T-helper 17 cell (primary cell): ENCODE measurements around the gene ANKRD13D. TPM values are rescaled to one million over a fixed set of nuclear protein-coding genes. Genes with fewer than 3 reads are reported as not detected.
A peak's percentile ranks its signal among the peaks of the same experiment; 100 is the strongest.

Experiments used
- ATAC-seq: fragments of 150-1000 bp; cut with Tn5 transposase; 2 replicates; pipeline ENCODE4 v1.10.0; 2021; ENCODE audit warnings: mild to moderate bottlenecking, moderate library complexity
- DNase-seq, 3 donors: peaks; one replicate each; pipeline versions ENCODE4 v3.0.0 to v3.0.0-alpha.2; 2020 to 2021
- H3K9me3 ChIP-seq: one replicate; pipeline ENCODE4 v1.7.0; 2013; ENCODE audit warnings: low read length, mild to moderate bottlenecking; ENCODE audit not compliant: control insufficient read depth, poor library complexity, severe bottlenecking
- H3K27ac Mint-ChIP-seq: one replicate; pipeline ENCODE4 v1.8.0; 2022; ENCODE audit warnings: mild to moderate bottlenecking, moderate library complexity, mixed read lengths
- H3K27me3 Mint-ChIP-seq: one replicate; pipeline ENCODE4 v1.8.0; 2022; ENCODE audit warnings: mixed read lengths
- H3K36me3 Mint-ChIP-seq: one replicate; pipeline ENCODE4 v1.8.0; 2022; ENCODE audit warnings: low read depth, mixed read lengths
- H3K4me1 Mint-ChIP-seq: one replicate; pipeline ENCODE4 v1.8.0; 2022; ENCODE audit warnings: mild to moderate bottlenecking, mixed read lengths
- H3K4me3 Mint-ChIP-seq: one replicate; pipeline ENCODE4 v1.8.0; 2022; ENCODE audit warnings: mild to moderate bottlenecking, moderate library complexity, mixed read lengths
- total RNA-seq, 4 donors: library from RNA in 2 of 4; stranded (reverse) in 2 of 4; gene quantifications; one replicate each; pipeline ENCODE4 v1.2.3 and lab custom pipeline; 2022 to 2026

Gene ANKRD13D
- total RNA-seq, 2 donors from 2014 or later: 174 to 220 TPM

DNA sequence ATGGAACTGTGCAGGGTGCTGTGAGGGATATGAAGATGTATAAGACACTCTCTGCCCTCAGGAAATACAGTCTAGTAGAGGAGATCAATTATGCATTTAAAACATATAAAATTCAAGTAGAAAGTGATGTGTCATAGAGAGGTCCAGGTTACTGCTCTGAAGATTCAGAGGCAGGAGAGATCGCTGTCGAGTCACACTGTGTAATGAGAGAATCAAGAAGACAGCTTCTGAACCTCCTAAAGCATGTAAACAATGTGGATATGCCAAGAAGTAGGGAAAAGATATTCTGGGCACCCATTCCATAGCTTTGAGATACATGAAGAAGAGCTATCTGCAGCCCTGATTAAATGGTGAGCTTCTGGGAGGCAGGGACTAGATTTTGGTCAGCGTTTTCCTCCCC lies 30.9 kb downstream of the ANKRD13D start:
- no peaks in the 10 kb centered on the region for H3K9me3 ChIP-seq
- Mint-ChIP-seq H3K27me3 (no peaks in the 10 kb centered on the region), H3K27ac (no peak overlapping the region), H3K4me1 (peaks cover 17% of the 10 kb centered on the region), H3K4me3 (no peak overlapping the region), H3K36me3 (peaks cover 6% of the 10 kb centered on the region)
- ATAC-seq (no peak), DNase-seq (no peak)

DNA sequence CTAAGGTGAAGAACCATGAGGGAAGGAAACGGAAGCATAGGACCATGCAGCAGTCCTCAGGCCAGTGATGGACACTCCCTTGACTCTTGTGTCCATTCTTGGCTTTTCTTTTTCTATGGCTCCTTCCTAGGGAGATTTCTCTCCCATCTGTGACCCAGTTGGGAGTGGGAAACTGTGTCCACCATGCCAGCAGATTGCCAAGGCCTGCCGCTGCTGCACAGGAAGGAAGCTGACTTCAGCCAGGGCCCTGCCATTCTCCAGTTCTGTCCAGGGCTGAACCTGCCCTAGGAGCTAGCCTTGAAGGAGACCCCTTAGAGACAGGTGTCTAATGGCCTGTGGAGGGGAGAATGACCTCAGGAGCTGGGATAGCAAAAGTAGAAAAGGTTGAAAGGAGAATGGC lies 31.6 kb downstream of the ANKRD13D start:
- ATAC-seq (no peak), DNase-seq (no peak)
- H3K4me1 Mint-ChIP-seq: peaks cover 17% of the 10 kb centered on the region
- H3K27ac Mint-ChIP-seq: no peak overlapping the region
- no peaks in the 10 kb centered on the region for H3K9me3 ChIP-seq
- H3K4me3 Mint-ChIP-seq: no peak overlapping the region
- H3K27me3 Mint-ChIP-seq: no peaks in the 10 kb centered on the region
- H3K36me3 Mint-ChIP-seq: peaks cover 6% of the 10 kb centered on the region

DNA sequence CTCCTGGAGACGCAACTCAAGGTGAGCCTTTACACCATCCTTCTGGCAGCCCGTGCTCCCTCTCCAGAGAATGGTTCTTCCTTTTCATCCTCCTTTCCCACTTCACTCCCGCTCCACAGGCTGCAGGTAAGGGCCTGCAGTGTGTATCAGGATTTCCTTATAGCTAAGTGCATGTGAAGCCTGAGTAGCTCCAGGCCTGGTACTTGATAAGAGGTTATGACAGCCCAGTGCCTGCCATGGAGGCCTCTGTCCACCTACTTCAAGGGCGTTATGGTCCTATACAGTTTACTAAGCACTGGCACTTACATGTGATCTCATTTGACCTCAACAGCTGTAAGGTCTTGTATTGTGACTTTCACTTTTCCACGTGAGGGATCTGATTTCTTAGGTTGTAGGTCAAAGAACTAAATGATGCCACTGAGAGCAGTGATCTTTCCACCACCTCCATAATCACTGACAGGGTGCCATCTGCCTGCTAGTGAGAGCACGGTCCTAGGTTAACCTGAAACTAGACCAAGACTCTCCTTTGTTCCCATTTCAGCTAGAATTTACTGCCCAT lies 32.3 kb downstream of the ANKRD13D start:
- H3K9me3 ChIP-seq: no peaks in the 10 kb centered on the region
- Mint-ChIP-seq H3K27me3 (no peaks in the 10 kb centered on the region), H3K4me1 (peaks cover 17% of the 10 kb centered on the region), H3K36me3 (peaks cover 6% of the 10 kb centered on the region), H3K27ac (no peak overlapping the region), H3K4me3 (no peak overlapping the region)
- DNase-seq (no peak), ATAC-seq (no peak)

DNA sequence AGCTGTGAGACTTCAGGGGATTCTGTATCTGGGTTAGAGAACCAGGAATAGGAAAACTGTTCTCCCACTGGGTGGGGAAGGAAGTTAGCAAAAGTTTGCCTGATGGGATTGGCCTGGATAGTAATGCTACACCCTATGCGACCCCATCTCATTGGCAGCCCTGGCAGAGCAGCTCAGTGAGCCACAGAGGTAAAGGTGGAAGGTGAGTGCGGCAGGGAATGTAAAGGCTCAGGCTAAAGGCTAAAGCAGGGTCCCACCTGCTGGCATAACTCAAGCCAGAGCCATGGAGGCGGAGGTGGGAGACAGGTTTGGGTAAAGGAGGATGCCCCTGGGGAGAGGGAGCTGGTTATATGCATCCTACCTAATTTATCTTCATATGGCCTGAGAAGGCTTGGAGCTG lies 32.9 kb downstream of the ANKRD13D start:
- DNase-seq: no peak

DNA sequence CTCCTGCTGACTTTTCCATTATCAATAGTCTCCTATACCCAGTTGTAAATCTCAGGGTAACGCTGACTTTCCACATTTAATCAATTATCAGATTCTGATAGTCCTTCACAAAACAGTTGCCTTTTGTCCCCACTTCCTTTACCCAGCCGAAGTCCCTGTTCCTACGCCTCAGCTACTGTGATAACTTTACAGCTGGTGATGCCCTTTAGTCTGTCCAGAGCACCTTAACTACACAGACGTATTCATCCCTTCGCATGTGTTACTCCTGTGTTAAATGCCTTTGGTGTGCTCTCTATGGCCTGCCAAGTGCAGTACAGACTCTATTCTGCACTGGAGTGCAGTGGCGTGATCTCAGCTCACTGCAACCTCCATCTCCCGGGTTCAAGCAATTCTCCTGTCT lies 34.4 kb downstream of the ANKRD13D start:
- DNase-seq (no peak), ATAC-seq (no peak)
- no peaks in the 10 kb centered on the region for H3K9me3 ChIP-seq
- H3K4me1 Mint-ChIP-seq: peaks cover 6% of the 10 kb centered on the region
- H3K27ac Mint-ChIP-seq: no peak overlapping the region
- no peaks in the 10 kb centered on the region for H3K27me3 Mint-ChIP-seq
- H3K36me3 Mint-ChIP-seq: peaks cover 2% of the 10 kb centered on the region
- peak overlapping the region; percentile 52 for H3K4me3 Mint-ChIP-seq

More for the DNA sequence above, 32.9 kb downstream of the ANKRD13D start:
- no peaks in the 10 kb centered on the region for H3K9me3 ChIP-seq
- no peak for ATAC-seq
- Mint-ChIP-seq H3K27ac (no peak overlapping the region), H3K36me3 (peaks cover 6% of the 10 kb centered on the region), H3K27me3 (no peaks in the 10 kb centered on the region), H3K4me1 (peaks cover 12% of the 10 kb centered on the region), H3K4me3 (no peak overlapping the region)

DNA sequence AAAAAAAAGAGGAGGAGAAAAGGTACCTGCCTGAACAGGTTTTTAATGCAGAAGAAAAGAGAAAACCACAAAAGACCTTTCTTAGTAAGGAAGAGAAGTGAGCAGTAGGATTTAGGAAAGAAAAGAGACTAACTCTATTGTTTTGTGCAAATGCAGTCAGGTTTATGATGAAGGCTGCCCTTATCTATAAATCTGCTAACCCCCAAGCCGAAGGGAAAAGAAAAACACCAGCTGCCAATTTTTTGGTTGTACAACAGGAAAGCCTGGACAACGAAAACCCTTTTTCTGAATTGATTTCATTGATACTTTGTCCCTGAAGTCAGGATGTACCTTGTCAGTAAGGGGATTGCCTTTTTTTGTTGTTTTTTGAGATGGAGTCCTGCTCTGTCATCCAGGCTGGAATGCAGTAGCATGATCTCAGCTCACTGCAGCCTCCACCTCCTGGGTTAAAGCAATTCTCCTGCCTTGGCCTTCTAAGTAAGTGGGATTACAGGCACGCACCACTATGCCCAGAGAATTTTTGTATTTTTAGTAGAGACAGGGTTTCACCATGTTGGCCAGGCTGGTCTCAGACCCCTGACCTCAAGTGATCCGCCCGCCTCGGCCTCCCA lies 43.1 kb downstream of the ANKRD13D start:
- H3K4me3 Mint-ChIP-seq: no peak overlapping the region
- H3K4me1 Mint-ChIP-seq: no peaks in the 10 kb centered on the region
- H3K36me3 Mint-ChIP-seq: no peaks in the 10 kb centered on the region
- no peaks in the 10 kb centered on the region for H3K27me3 Mint-ChIP-seq
- no peak for DNase-seq
- H3K27ac Mint-ChIP-seq: no peak overlapping the region
- no peak for ATAC-seq
- no peaks in the 10 kb centered on the region for H3K9me3 ChIP-seq

DNA sequence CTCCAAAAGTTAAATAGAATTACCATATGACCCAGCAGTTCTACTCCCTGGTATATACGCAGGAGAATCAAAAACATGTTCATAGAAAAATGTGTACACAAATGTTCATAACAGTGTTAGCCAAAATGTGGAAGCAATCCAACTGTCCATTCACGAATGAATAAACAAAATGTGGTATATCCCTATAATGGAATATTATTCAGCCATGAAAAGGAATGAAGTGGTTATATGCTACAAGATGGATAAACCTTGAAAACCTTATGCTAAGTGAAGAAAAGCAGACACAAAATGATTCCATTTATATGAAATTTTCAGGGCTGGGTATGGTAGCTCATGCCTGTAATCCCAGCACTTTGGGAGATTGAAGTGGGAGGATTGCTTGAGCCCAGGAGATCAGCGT lies 48.2 kb downstream of the ANKRD13D start:
- ATAC-seq: no peak
- no peaks in the 10 kb centered on the region for H3K9me3 ChIP-seq
- no peak overlapping the region for H3K27ac Mint-ChIP-seq
- DNase-seq: no peak
- no peak overlapping the region for H3K4me3 Mint-ChIP-seq
- no peaks in the 10 kb centered on the region for H3K27me3 Mint-ChIP-seq
- no peaks in the 10 kb centered on the region for H3K36me3 Mint-ChIP-seq
- H3K4me1 Mint-ChIP-seq: no peaks in the 10 kb centered on the region

DNA sequence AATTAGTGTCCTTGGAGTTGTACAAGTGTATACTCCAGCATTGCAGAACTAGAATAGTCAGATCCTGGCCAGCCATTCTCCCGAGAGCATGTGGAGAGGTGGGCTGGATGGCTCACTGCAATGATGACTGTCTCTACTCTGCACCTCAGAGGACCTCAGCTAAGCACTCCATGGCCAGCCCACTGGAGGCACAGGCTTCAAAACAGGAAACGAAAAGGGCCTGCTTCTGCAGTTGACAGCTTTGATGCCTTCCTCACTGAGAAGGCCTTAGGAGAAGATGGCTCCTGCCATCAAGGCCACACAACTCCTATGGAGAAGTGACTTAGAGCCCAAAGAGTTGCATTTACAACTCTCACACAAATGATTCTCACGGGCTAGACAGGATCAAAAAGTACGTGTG lies 55.2 kb downstream of the ANKRD13D start:
- H3K4me3 Mint-ChIP-seq: peak overlapping the region; percentile 31
- H3K27me3 Mint-ChIP-seq: no peaks in the 10 kb centered on the region
- peak; percentile 50 for ATAC-seq

DNA sequence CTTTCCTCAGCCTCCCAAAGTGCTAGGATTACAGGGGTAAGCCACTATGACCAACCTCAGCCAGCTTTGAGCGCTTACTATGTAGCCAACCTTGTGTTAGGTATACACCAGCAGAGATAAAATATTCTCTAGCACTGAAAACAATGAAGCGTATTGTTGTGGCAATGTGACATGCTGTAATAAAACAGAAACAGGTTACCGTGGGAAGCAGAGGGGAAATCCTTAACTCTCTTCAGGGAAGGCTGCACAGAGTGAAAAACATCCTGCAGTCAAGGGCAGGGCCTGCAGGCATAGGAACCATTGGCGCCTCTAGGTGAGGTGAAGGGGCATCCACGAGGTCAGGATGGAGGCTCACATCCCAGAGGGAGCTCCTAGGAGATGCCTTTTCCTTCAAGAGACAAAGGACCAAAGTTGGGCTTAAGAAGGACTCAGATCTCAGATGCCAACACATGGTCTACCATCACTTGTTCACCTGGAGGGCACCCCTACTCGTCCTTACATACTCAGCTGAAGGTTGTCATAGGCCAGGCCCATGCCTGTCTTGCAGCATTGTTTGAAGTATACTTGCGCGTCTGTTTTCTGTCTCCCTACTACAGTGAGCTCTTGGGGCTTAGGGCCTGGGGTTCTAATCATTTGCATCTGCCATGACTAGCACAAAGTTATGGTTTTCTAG lies 56.3 kb downstream of the ANKRD13D start:
- H3K36me3 Mint-ChIP-seq: no peaks in the 10 kb centered on the region
- H3K27ac Mint-ChIP-seq: peak overlapping the region; percentile 65
- no peak for DNase-seq
- no peaks in the 10 kb centered on the region for H3K9me3 ChIP-seq
- H3K4me3 Mint-ChIP-seq: no peak overlapping the region
- peak; percentile 62 for ATAC-seq
- peaks cover 38% of the 10 kb centered on the region for H3K4me1 Mint-ChIP-seq
- H3K27me3 Mint-ChIP-seq: no peaks in the 10 kb centered on the region

More for the DNA sequence above, 55.2 kb downstream of the ANKRD13D start:
- H3K27ac Mint-ChIP-seq: peak overlapping the region; percentile 65
- H3K9me3 ChIP-seq: no peaks in the 10 kb centered on the region
- no peak for DNase-seq
- H3K36me3 Mint-ChIP-seq: no peaks in the 10 kb centered on the region
- peaks cover 29% of the 10 kb centered on the region for H3K4me1 Mint-ChIP-seq

DNA sequence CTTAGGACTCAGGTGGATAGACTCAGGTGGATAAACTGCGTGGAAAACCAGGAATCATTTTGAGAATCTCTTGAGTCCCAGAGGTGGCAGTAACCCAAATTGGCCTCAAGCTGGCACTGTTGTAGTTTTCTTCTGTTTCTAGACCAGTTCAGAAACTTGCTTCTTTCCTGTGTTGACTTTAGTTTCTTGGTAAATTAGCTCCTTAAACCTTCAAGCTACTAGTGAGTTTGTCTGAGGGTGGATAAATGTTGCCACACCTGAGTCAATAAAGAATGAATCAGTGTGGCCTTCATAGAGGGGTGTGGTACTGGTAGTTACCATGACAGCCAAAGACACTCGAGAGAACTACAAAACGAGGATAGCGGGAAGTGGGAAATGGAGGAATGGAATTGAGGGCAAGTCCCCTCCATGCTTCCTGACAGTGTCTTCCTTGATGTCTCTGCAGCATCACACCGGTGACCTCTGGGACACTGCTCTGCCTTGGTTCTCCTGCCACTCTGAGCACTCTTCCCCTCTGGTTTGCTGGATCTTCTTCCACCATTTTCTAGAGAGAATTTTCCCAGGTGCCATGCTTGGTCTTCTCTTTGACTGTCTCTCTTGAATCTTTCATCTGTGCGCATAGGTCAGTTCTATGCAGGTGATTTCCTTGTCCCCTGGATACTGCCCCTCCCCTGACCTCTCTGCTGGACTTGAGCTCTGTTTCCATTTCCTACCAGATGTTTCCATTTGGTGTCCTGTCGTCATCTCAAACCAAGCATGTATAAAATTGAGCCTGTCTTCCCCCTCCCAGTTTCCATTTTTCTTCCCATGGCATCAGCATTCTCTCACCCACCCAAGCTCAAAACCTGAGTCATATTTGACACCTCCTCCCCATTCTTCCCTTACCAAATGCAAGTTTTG lies 57.1 kb downstream of the ANKRD13D start:
- H3K27ac Mint-ChIP-seq: peak overlapping the region; percentile 51
- DNase-seq: no peak
- H3K4me1 Mint-ChIP-seq: peaks cover 40% of the 10 kb centered on the region
- no peaks in the 10 kb centered on the region for H3K36me3 Mint-ChIP-seq
- peak; percentile 77 for ATAC-seq
- no peaks in the 10 kb centered on the region for H3K27me3 Mint-ChIP-seq
- no peak overlapping the region for H3K4me3 Mint-ChIP-seq
- no peaks in the 10 kb centered on the region for H3K9me3 ChIP-seq

DNA sequence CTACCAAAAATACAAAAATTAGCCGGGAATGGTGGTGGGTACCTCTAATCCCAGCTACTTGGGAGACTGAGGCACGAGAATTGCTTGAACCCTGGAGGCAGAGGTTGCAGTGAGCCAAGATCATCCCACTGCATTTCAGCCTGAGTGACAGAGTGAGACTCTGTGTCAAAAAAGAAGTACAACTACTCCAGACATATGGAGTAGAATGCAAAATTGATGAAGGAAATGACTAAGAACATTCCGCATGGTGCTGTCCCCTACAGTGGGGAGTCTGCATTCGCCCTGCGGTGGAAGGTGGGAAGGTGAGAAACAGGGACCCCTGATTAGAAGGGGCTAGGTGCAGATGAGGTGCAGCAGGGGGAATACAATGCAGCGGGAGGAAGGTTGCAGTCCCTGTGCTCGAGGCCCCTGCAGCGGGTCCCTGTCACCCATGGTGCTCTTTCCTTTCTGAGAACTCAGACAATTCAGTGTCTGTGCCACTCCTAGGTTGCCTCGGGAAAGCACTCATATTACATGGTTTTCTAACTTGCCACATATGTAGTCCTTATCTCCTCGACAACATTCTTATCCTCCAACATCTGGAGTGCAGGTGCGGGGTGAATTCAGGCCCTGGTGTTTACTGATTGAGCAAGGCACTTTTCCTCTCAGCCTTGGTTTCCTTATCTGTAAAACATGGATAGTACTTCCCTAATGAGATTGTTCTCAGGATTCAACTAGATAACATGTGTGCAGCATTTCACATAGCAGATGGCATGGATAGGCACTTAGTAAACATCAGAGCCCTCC lies 59.1 kb downstream of the ANKRD13D start:
- Mint-ChIP-seq H3K36me3 (no peaks in the 10 kb centered on the region), H3K27ac (peak overlapping the region; percentile 47), H3K27me3 (no peaks in the 10 kb centered on the region), H3K4me1 (peaks cover 52% of the 10 kb centered on the region), H3K4me3 (no peak overlapping the region)
- DNase-seq (no peak), ATAC-seq (no peak)
- no peaks in the 10 kb centered on the region for H3K9me3 ChIP-seq

DNA sequence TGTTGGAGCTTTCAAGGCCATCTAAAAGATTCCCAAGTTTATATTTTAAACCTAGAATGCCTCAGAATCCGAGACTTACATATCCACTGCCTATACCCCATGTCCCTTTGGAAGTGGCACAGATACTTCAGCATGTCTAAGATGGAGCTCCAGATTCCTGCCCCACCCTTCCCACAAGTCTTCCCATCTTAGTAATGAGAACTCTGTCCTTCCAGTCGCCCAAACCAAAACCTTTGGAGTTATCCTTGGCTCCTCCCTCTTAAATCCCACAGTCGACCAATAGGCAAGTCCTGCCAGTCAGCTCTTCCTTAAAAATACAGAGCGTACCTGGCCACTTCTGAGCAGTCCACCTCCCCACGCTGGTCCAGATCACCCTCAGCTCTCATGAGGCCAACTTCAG lies 59.9 kb downstream of the ANKRD13D start:
- Mint-ChIP-seq H3K27me3 (no peaks in the 10 kb centered on the region), H3K27ac (peak overlapping the region; percentile 47), H3K36me3 (no peaks in the 10 kb centered on the region), H3K4me3 (no peak overlapping the region), H3K4me1 (peaks cover 57% of the 10 kb centered on the region)
- ATAC-seq (no peak), DNase-seq (no peak)
- no peaks in the 10 kb centered on the region for H3K9me3 ChIP-seq
